Motor neuron (in vitro differentiated cells): Measurements from ENCODE around the gene ASS1. TPM values are rescaled to one million over a fixed set of nuclear protein-coding genes. Genes with fewer than 3 reads are reported as not detected.
"Not testable (repeated sequence)": the region's sequence is repeated elsewhere in the genome, so short reads cannot be mapped to it uniquely, and the experiment has no call there.

Experiments used
- ATAC-seq, 8 experiments: fragments of 200-7000 bp; cut with Tn5 transposase; replicated peaks in 6 of 8; 2 replicates each; pipeline ENCODE4 v1.8.0; 2021; ENCODE audit warnings: mild to moderate bottlenecking in 8 of 8, moderate library complexity in 8 of 8
- H3K27ac ChIP-seq, 2 donors: fragments of 250-450 bp; sonication (Bioruptor Pico); 2 replicates each; pipeline ENCODE4 v1.9.0; 2021; ENCODE audit warnings: antibody characterized with exemption in 2 of 2, mild to moderate bottlenecking in 2 of 2, moderate library complexity in 1 of 2
- H3K4me1 ChIP-seq, 2 donors: fragments of 250-450 bp; sonication (Bioruptor Pico); replicated peaks in 1 of 2; 2 replicates each; pipeline ENCODE4 v1.6.1; 2021; ENCODE audit warnings: antibody characterized with exemption in 2 of 2, mild to moderate bottlenecking in 2 of 2, moderate library complexity in 1 of 2
- H3K4me3 ChIP-seq, 5 donors: fragments of 250-450 bp; sonication (Bioruptor Pico); 2 replicates each; pipeline ENCODE4 v1.9.0; 2021; ENCODE audit warnings: antibody characterized with exemption in 5 of 5, mild to moderate bottlenecking in 5 of 5, moderate library complexity in 4 of 5
- WGBS, 10 experiments: fragments of 450-650 bp; shearing (Covaris generic); methylation state at CpG; one replicate each; pipeline ENCODE4 v1.0.0; 2022; 5-methylcytosine and 5-hydroxymethylcytosine counted together
- in situ Hi-C, 9 experiments: fragments of 400-800 bp; cut with MboI; loops; one replicate each; pipeline ENCODE4 v1.15.0; 2021; ENCODE audit warnings: low sequenced_read_pairs in 9 of 9, low pct_unique_long_range_greater_than_20kb in 2 of 9; ENCODE audit not compliant: unreplicated experiment in 9 of 9
- total RNA-seq, 8 experiments: library from RNA; unstranded; fragments of 300-600 nt; gene quantifications; 2 replicates each; pipeline versions ENCODE4 v1.2.3 to v1.2.4, GENCODE V29; 2022

ASS1 gene
- total RNA-seq, 8 experiments from 2014 or later: 12.0 to 412 (median 86.3) TPM

- WGBS, 10 experiments: 73 to 100% methylated on average over 3 to 4 of the region's 17 CpGs; no CpG with 5 or more reads in 8 of the 10 experiments
- H3K4me1 ChIP-seq: peaks cover 14 to 18% of the 10 kb centered on the region in 2 donors
- no peak overlapping the region for H3K4me3 ChIP-seq
- ATAC-seq: no peak
- in situ Hi-C loops: no loop called here
- no peak overlapping the region for H3K27ac ChIP-seq
These were observed 13.0 kb upstream of the ASS1 start for GRCh38 chr9:130431536-130432303.

- Histone ChIP-seq H3K27ac (no peak overlapping the region), H3K4me3 (no peak overlapping the region), H3K4me1 (peaks cover 8 to 11% of the 10 kb centered on the region in 2 donors)
- 33% methylated on average over 2 of the region's 11 CpGs; no CpG with 5 or more reads in 9 of the 10 experiments for WGBS, 10 experiments
- ATAC-seq: no peak
- in situ Hi-C loops: no loop called here
These were observed 12.4 kb upstream of the ASS1 start for GRCh38 chr9:130432362-130432761.

GRCh38 chr9:130432796-130433167 is 12.0 kb upstream of the ASS1 start:
- no peak overlapping the region for H3K4me3 ChIP-seq
- ATAC-seq: peak in 3 of 8 experiments; percentile 1 to 6 (median 5)
- H3K27ac ChIP-seq: no peak overlapping the region
- peaks cover 3 to 7% of the 10 kb centered on the region in 2 donors for H3K4me1 ChIP-seq
- WGBS, 10 experiments: 63 to 75% (median 73%) methylated on average over 3 to 6 of the region's 16 CpGs; no CpG with 5 or more reads in 7 of the 10 experiments
- in situ Hi-C loops: no loop called here

GRCh38 chr9:130433168-130433946 is 11.4 kb upstream of the ASS1 start:
- ATAC-seq: peak; percentile 74 to 98 (median 80)
- 16 to 67% methylated on average over 2 to 5 of the region's 92 CpGs; no CpG with 5 or more reads in 8 of the 10 experiments for WGBS, 10 experiments
- no peak overlapping the region for H3K27ac ChIP-seq
- H3K4me3 ChIP-seq: peak overlapping the region; percentile 13 to 27 (median 24)
- peaks cover 0 to 6% of the 10 kb centered on the region in 2 donors for H3K4me1 ChIP-seq
- in situ Hi-C loops: no loop called here

- no peak for ATAC-seq
- WGBS, 10 experiments: 60% methylated on average over 2 of the region's 9 CpGs; no CpG with 5 or more reads in 9 of the 10 experiments
- in situ Hi-C loops: no loop called here
- H3K4me1 ChIP-seq: peaks cover 0 to 6% of the 10 kb centered on the region in 2 donors
- H3K27ac ChIP-seq: no peak overlapping the region
- H3K4me3 ChIP-seq: no peak overlapping the region
These were observed 10.9 kb upstream of the ASS1 start for GRCh38 chr9:130433947-130434262.

GRCh38 chr9:130434656-130435055 is 10.1 kb upstream of the ASS1 start:
- H3K4me1 ChIP-seq, H3K4me3 ChIP-seq, in situ Hi-C loops, H3K27ac ChIP-seq, ATAC-seq: not testable (repeated sequence)
- WGBS, 10 experiments: 100% methylated on average over 1 of the region's 5 CpGs; no CpG with 5 or more reads in 7 of the 10 experiments

GRCh38 chr9:130437011-130437789 is 7.6 kb upstream of the ASS1 start:
- ATAC-seq: no peak
- no peak overlapping the region for H3K4me3 ChIP-seq
- H3K4me1 ChIP-seq: peaks cover 0 to 6% of the 10 kb centered on the region in 2 donors
- in situ Hi-C loops: no loop called here
- no peak overlapping the region for H3K27ac ChIP-seq
- 60 to 88% (median 85%) methylated on average over 1 to 10 of the region's 15 CpGs; no CpG with 5 or more reads in 3 of the 10 experiments for WGBS, 10 experiments

- no peak overlapping the region for H3K4me3 ChIP-seq
- peaks cover 0 to 3% of the 10 kb centered on the region in 2 donors for H3K4me1 ChIP-seq
- in situ Hi-C loops: no loop called here
- no peak overlapping the region for H3K27ac ChIP-seq
- 50 to 87% (median 70%) methylated on average over 1 to 5 of the region's 6 CpGs; no CpG with 5 or more reads in 4 of the 10 experiments for WGBS, 10 experiments
- peak in 2 of 8 experiments; percentile 50 to 81 for ATAC-seq
These were observed 6.3 kb upstream of the ASS1 start for GRCh38 chr9:130438382-130438981.

GRCh38 chr9:130441031-130441430 is 3.7 kb upstream of the ASS1 start:
- in situ Hi-C loops: no loop called here
- no peak for ATAC-seq

GRCh38 chr9:130442746-130443455 is 1.9 kb upstream of the ASS1 start:
- peaks cover 24 to 27% of the 10 kb centered on the region in 2 donors for H3K4me1 ChIP-seq
- ATAC-seq: no peak
- no peak overlapping the region for H3K4me3 ChIP-seq
- in situ Hi-C loops: no loop called here
- 80 to 95% (median 91%) methylated on average over 1 to 3 of the region's 9 CpGs; no CpG with 5 or more reads in 6 of the 10 experiments for WGBS, 10 experiments
- H3K27ac ChIP-seq: no peak overlapping the region

More at GRCh38 chr9:130441031-130441430, 3.7 kb upstream of the ASS1 start:
- no peak overlapping the region for H3K27ac ChIP-seq
- peaks cover 5 to 8% of the 10 kb centered on the region in 2 donors for H3K4me1 ChIP-seq
- no peak overlapping the region for H3K4me3 ChIP-seq
- WGBS, 10 experiments: 45 to 100% (median 88%) methylated on average over 1 of the region's 1 CpG; no CpG with 5 or more reads in 1 of the 10 experiments

GRCh38 chr9:130443456-130443801 is 1.3 kb upstream of the ASS1 start:
- no peak overlapping the region for H3K4me3 ChIP-seq
- H3K27ac ChIP-seq: no peak overlapping the region
- 50 to 100% (median 100%) methylated on average over 1 to 2 of the region's 6 CpGs; no CpG with 5 or more reads in 7 of the 10 experiments for WGBS, 10 experiments
- ATAC-seq: no peak
- peaks cover 29 to 32% of the 10 kb centered on the region in 2 donors for H3K4me1 ChIP-seq
- in situ Hi-C loops: no loop called here
